Activated T-helper 17 cell treated with anti-CD3 and anti-CD28 coated beads, Interleukin-2, amount 50 U/mL, for 72 hours (primary cell): ENCODE measurements around the gene SLC8A1. TPM values are rescaled to one million over a fixed set of nuclear protein-coding genes. Genes with fewer than 3 reads are reported as not detected.

Experiments used
- ATAC-seq: fragments of 150-1000 bp; cut with Tn5 transposase; replicated peaks from 2 replicates; pipeline ENCODE4 v1.10.0; 2021; ENCODE audit warnings: mild to moderate bottlenecking, moderate library complexity
- H3K27ac Mint-ChIP-seq: one replicate; pipeline ENCODE4 v1.8.0; 2022; ENCODE audit warnings: mixed read lengths
- H3K27me3 Mint-ChIP-seq: one replicate; pipeline ENCODE4 v1.8.0; 2022; ENCODE audit warnings: mixed read lengths
- H3K36me3 Mint-ChIP-seq: one replicate; pipeline ENCODE4 v1.8.0; 2022; ENCODE audit warnings: low read depth, mild to moderate bottlenecking, mixed read lengths
- H3K4me1 Mint-ChIP-seq: one replicate; pipeline ENCODE4 v1.8.0; 2022; ENCODE audit warnings: mixed read lengths
- H3K4me3 Mint-ChIP-seq: one replicate; pipeline ENCODE4 v1.8.0; 2022; ENCODE audit warnings: mild to moderate bottlenecking, mixed read lengths
- H3K9me3 Mint-ChIP-seq: one replicate; pipeline ENCODE4 v1.8.0; 2022; ENCODE audit warnings: mixed read lengths
- total RNA-seq, 2 donors: library from RNA; stranded (reverse); gene quantifications; one replicate each; pipeline ENCODE4 v1.2.3, GENCODE V29; 2022

The SLC8A1 gene
- total RNA-seq, 2 donors from 2014 or later, result 0.45 TPM; not detected in 1

DNA sequence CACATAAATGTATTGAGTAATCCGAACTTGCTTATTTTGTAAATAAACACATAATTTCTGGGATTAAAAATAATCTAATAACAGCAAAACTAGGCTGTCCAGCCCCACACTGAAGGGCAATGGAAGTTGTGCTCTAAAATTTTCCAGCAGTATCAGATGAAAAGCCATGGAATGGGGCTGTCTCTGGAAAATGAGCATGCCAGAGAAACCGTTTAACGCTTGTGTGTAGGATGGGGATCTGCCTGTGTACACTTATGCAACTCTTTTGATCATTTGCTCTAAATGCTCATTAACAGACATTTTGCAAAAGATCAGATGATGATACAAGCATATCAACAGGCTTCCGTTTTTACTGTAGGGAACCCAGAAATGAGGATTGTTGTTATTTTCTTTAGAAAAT, 177.6 kb downstream of the SLC8A1 start:
- H3K27me3 Mint-ChIP-seq, result no peaks in the 10 kb centered on the region

DNA sequence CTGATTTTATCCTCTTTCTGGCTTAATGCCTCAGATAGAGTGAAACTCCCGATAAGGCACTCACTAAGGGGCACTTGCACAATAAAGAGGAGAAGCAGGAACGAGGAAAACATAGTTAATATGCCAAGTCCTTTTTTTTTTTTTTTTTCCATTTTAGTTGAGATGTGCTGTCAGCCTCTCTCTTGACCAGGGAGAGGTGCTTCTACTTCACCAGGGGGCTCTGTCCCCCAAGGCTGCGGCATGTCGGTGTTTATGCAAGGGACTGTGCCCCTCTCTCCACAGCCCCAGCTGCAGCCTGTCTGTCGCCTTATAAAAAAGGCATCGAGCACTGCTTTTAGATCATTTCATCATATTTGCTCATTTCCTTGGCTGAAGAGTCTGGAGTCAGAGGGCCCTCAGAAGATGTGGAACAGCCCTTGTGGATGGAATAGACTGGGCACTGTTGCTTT, 178.1 kb downstream of the SLC8A1 start:
- Mint-ChIP-seq H3K9me3 (no peaks in the 10 kb centered on the region), H3K4me1 (no peaks in the 10 kb centered on the region), H3K27me3 (no peaks in the 10 kb centered on the region), H3K4me3 (no peak overlapping the region), H3K27ac (no peak overlapping the region), H3K36me3 (no peaks in the 10 kb centered on the region)
- no peak for ATAC-seq

More for the DNA sequence above, 177.6 kb downstream of the SLC8A1 start:
- Mint-ChIP-seq H3K4me1 (no peaks in the 10 kb centered on the region), H3K27ac (no peak overlapping the region), H3K36me3 (no peaks in the 10 kb centered on the region), H3K9me3 (no peaks in the 10 kb centered on the region), H3K4me3 (no peak overlapping the region)
- no peak for ATAC-seq

DNA sequence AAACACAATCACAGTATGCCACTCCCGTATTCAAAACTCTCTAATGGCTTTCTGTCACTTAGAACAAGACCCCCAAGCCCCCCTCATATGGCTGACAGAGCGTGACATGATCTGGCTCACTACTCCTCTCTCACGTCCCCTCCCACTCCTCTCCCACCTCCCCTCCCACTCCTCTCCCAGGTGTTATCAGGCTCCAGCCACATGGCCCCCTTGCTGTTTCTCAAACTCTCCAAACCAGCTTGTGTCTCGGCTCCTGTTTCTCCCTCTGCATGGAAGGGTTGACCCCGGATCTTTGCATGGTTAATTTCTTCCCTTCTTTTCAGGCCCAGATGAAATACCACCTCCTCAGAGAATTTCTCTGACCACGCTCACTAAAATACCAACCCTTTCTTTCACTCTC, 180.8 kb downstream of the SLC8A1 start:
- no peaks in the 10 kb centered on the region for H3K36me3 Mint-ChIP-seq
- ATAC-seq, result no peak
- H3K9me3 Mint-ChIP-seq, result peaks cover 3% of the 10 kb centered on the region
- H3K27ac Mint-ChIP-seq, result no peak overlapping the region
- H3K4me1 Mint-ChIP-seq, result no peaks in the 10 kb centered on the region
- H3K27me3 Mint-ChIP-seq, result no peaks in the 10 kb centered on the region
- H3K4me3 Mint-ChIP-seq, result no peak overlapping the region

DNA sequence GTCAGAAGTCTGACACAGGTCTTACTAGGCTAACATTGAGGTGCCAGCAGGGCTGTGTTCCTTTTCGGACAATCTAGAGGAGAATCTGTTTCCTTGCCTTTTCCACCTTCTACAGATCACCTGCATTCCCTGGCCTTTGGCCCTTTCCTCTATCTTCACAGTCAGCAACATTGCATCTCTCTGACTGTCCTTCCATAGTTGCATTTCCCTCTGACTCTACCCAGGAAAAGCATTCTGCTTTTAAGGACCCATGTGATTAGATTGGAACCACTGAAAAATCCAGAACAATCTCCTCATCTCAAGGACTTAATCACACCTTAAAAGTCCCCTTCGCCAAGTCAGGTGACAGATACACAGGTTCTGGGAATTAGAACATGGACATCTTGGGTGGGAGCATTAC, 181.5 kb downstream of the SLC8A1 start:
- Mint-ChIP-seq H3K4me3 (no peak overlapping the region), H3K27me3 (no peaks in the 10 kb centered on the region), H3K4me1 (no peaks in the 10 kb centered on the region), H3K36me3 (no peaks in the 10 kb centered on the region), H3K27ac (no peak overlapping the region), H3K9me3 (peaks cover 3% of the 10 kb centered on the region)
- ATAC-seq, result no peak

- Mint-ChIP-seq H3K27ac (no peak overlapping the region), H3K4me1 (no peaks in the 10 kb centered on the region), H3K4me3 (no peak overlapping the region), H3K36me3 (no peaks in the 10 kb centered on the region), H3K27me3 (no peaks in the 10 kb centered on the region), H3K9me3 (peaks cover 3% of the 10 kb centered on the region)
- ATAC-seq, result no peak
Measured at GRCh38 chr2:40268566-40268965, 183.3 kb downstream of the SLC8A1 start.

DNA sequence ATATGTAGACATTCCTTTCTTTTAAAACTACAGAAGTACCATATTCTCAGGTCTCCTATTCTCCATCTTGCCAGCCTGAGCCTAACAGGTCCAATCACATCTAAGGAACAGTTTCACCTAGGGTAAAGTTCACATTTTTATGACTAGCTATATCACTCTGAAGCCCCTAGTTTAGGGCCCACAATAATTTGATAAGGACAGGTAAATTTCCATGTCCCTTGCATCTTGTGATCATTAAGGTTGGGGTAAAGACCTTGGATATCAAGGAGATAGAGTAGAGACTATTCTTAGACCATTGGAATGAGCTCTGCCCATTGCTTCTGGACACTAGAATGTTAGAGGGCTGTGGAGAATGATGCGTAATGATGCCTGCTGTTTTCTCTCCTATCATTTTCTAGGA, 185.7 kb downstream of the SLC8A1 start:
- no peak overlapping the region for H3K27ac Mint-ChIP-seq
- no peaks in the 10 kb centered on the region for H3K4me1 Mint-ChIP-seq
- no peaks in the 10 kb centered on the region for H3K27me3 Mint-ChIP-seq
- no peak for ATAC-seq
- no peak overlapping the region for H3K4me3 Mint-ChIP-seq
- no peaks in the 10 kb centered on the region for H3K36me3 Mint-ChIP-seq
- H3K9me3 Mint-ChIP-seq, result peaks cover 3% of the 10 kb centered on the region

DNA sequence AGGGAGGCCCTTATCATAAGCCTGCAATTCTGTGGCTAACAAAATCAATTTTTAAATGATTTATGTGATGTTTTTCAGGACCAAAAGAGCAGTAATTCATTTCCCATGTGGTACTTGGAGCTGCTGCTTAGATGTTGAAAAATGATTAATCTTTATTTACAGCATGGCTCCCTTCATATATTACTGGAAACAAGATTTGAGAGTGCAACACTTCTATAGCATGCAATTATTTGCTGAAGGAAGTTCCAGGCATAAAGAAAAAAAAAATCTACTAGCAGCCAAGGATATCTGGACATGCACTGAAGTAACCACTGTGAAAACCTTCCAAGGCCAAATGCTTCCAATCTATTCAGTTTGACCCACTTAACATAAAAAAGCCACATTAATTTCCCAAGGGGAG, 186.3 kb downstream of the SLC8A1 start:
- no peaks in the 10 kb centered on the region for H3K4me1 Mint-ChIP-seq
- H3K27ac Mint-ChIP-seq, result no peak overlapping the region
- H3K36me3 Mint-ChIP-seq, result no peaks in the 10 kb centered on the region
- no peak overlapping the region for H3K4me3 Mint-ChIP-seq
- ATAC-seq, result no peak
- H3K27me3 Mint-ChIP-seq, result no peaks in the 10 kb centered on the region
- peaks cover 3% of the 10 kb centered on the region for H3K9me3 Mint-ChIP-seq

DNA sequence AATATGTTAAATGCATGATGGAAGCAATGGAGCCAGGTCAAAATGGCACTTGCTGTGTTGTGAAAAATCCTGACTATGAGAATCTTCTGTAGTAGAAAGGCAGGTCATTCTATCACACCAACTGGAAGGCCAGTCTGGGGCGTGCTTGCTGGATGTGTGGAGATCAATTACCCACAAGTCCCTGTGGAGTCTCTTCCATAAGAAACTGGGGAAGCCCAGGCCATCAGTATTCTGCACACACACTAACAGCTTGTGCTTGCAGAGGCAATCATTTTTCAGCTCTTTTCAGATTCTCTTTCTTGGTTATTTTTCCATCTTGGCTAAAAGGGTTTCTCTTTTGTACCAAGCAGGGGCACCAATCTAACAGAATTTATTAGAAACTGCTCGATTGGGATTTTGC, 190.8 kb downstream of the SLC8A1 start:
- Mint-ChIP-seq H3K4me1 (no peaks in the 10 kb centered on the region), H3K9me3 (peaks cover 8% of the 10 kb centered on the region), H3K36me3 (no peaks in the 10 kb centered on the region), H3K27me3 (no peaks in the 10 kb centered on the region), H3K27ac (no peak overlapping the region), H3K4me3 (no peak overlapping the region)
- ATAC-seq, result no peak

- H3K36me3 Mint-ChIP-seq, result no peaks in the 10 kb centered on the region
- peaks cover 8% of the 10 kb centered on the region for H3K9me3 Mint-ChIP-seq
- H3K27ac Mint-ChIP-seq, result no peak overlapping the region
- no peaks in the 10 kb centered on the region for H3K27me3 Mint-ChIP-seq
- no peaks in the 10 kb centered on the region for H3K4me1 Mint-ChIP-seq
- no peak overlapping the region for H3K4me3 Mint-ChIP-seq
- ATAC-seq, result no peak
Measured at GRCh38 chr2:40260437-40260836, 191.5 kb downstream of the SLC8A1 start.

- H3K27me3 Mint-ChIP-seq, result no peaks in the 10 kb centered on the region
- no peak overlapping the region for H3K4me3 Mint-ChIP-seq
Measured at GRCh38 chr2:40259900-40260299, 192.0 kb downstream of the SLC8A1 start.

GRCh38 chr2:40258135-40258457, 193.8 kb downstream of the SLC8A1 start:
- ATAC-seq, result no peak
- H3K9me3 Mint-ChIP-seq, result peaks cover 8% of the 10 kb centered on the region
- H3K27me3 Mint-ChIP-seq, result no peaks in the 10 kb centered on the region
- H3K27ac Mint-ChIP-seq, result no peak overlapping the region
- H3K4me1 Mint-ChIP-seq, result no peaks in the 10 kb centered on the region
- no peak overlapping the region for H3K4me3 Mint-ChIP-seq
- no peaks in the 10 kb centered on the region for H3K36me3 Mint-ChIP-seq

More at GRCh38 chr2:40259900-40260299, 192.0 kb downstream of the SLC8A1 start:
- Mint-ChIP-seq H3K9me3 (peaks cover 8% of the 10 kb centered on the region), H3K27ac (no peak overlapping the region), H3K4me1 (no peaks in the 10 kb centered on the region), H3K36me3 (no peaks in the 10 kb centered on the region)
- no peak for ATAC-seq

GRCh38 chr2:40257340-40258134, 194.4 kb downstream of the SLC8A1 start:
- Mint-ChIP-seq H3K9me3 (peaks cover 8% of the 10 kb centered on the region), H3K27ac (no peak overlapping the region), H3K36me3 (no peaks in the 10 kb centered on the region), H3K27me3 (no peaks in the 10 kb centered on the region), H3K4me1 (no peaks in the 10 kb centered on the region), H3K4me3 (no peak overlapping the region)
- ATAC-seq, result no peak

DNA sequence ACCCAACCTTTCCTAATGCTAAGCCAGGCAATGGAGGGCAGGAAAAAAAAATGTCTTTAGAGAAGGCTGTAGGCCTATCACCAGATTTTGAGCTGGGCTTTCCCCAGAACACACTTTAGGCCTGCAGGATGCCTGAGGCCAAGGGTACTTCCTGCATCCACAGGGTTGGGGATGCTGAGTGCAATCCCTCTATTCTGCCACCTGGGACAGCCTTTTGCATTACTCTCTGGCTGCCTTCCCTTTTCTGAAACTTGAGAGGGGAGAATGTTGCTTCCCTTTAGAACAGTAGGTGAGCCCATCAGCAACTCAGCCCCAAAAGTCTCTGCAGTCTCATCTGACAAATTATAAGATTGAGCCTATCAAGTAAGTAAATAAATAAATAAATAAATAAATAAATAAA, 195.2 kb downstream of the SLC8A1 start:
- no peak overlapping the region for H3K27ac Mint-ChIP-seq
- H3K4me3 Mint-ChIP-seq, result no peak overlapping the region
- H3K9me3 Mint-ChIP-seq, result peaks cover 8% of the 10 kb centered on the region
- H3K36me3 Mint-ChIP-seq, result no peaks in the 10 kb centered on the region
- ATAC-seq, result no peak
- no peaks in the 10 kb centered on the region for H3K4me1 Mint-ChIP-seq
- no peaks in the 10 kb centered on the region for H3K27me3 Mint-ChIP-seq

- Mint-ChIP-seq H3K27me3 (no peaks in the 10 kb centered on the region), H3K27ac (no peak overlapping the region), H3K36me3 (no peaks in the 10 kb centered on the region), H3K9me3 (peaks cover 8% of the 10 kb centered on the region), H3K4me3 (no peak overlapping the region), H3K4me1 (no peaks in the 10 kb centered on the region)
- ATAC-seq, result no peak
Measured at GRCh38 chr2:40256008-40256407, 195.9 kb downstream of the SLC8A1 start.

DNA sequence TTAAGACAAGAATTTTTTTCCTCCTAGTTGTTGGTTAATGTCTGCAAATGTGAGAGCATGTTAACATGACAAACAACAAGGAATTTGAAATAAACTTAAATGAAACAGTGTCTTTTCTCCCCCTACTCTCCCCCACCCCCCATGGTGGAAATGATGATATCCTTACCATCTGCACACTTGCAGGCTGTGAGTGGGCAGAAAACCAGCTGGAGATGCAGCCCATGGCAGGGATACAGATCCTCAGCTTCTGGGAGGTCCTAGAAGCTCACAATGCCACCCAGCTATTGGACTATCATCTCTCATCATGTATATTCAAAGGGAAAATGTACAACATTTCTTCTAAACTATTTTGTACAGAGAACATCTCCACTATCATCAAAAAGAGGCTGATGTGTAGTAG, 196.8 kb downstream of the SLC8A1 start:
- Mint-ChIP-seq H3K4me3 (no peak overlapping the region), H3K27ac (no peak overlapping the region), H3K4me1 (no peaks in the 10 kb centered on the region), H3K27me3 (no peaks in the 10 kb centered on the region), H3K9me3 (peaks cover 3% of the 10 kb centered on the region), H3K36me3 (no peaks in the 10 kb centered on the region)
- ATAC-seq, result no peak

DNA sequence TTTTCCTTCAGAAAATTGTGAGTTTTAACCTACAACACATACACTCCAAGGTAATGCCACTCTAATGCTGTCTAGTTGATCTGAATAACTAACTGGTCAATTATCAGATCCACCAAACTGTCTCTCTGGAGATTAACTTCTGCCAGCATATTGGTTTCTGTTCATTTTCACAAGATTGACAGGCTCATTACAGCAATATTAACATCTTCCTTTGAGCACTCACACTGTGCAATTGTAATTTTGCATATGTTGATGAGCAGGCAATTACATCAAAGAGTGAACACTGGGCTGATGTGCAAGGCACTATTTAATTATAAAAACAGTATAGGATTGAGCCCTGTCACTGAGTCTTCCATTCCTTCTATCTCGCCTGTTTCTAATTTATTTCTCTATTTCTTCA, 197.3 kb downstream of the SLC8A1 start:
- Mint-ChIP-seq H3K36me3 (no peaks in the 10 kb centered on the region), H3K9me3 (no peaks in the 10 kb centered on the region), H3K4me1 (no peaks in the 10 kb centered on the region), H3K27me3 (no peaks in the 10 kb centered on the region), H3K4me3 (no peak overlapping the region), H3K27ac (no peak overlapping the region)
- ATAC-seq, result no peak
